Measurements from ENCODE around the gene PAPLN. TPM values are rescaled to one million over a fixed set of nuclear protein-coding genes. Genes with fewer than 3 reads are reported as not detected.

The PAPLN gene
- total RNA-seq, 2 donors from 2014 or later = 9.4 to 19.4 TPM

DNA sequence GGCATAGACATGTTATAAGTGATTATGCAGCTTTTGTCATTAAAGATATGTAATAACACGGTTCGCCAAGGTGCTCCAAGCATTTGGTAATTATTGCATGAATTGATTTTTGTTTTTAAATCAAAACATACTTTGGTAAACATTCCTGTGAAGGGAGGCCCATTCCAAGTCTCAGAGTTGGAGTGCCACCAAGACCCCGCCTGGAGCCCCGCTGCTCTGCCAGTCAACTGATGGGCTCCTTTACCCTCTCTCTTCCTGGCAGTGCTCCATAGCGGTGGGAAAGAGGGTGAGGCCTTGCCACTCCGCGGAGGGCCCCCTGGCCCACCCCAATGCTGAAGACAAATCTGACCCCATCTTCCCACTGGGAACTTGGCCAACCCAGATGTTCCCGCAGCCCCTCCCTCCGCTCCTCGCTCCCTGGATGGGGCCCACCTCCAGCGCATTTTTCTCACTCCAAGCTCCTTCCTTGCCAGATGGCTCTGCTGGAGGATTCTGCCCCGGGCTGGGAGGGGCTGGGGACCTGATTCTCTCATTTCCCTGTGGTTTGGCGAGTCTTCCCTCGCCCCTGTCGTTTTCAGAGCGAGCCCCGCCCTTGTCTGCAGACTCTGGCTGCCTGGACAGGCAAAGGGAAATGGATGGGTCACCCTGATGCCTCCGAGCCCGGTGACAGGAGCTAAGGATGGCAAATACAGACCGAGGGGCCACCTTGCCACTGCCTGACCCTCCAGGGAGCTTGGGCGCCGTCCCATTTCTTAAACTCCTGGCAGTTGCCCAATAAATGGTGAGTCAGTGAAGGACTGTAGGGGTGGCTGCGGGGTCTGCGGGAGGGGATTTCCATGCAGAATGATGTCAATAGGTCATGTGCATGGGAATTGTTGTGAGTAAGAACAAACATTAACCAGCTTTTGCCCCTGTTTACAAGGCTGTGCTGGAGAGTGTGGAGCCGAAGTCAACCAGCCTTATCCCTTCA is 9.2 kb upstream of the PAPLN start:
- intact Hi-C loops (cut with DNase I) = no loop called here
- peak; percentile 90 for DNase-seq (ENCODE audit: low spot score)

GRCh38 chr14:73230051-73230450 is 7.3 kb upstream of the PAPLN start:
- no peak for DNase-seq (ENCODE audit: low spot score)
- intact Hi-C loops (cut with DNase I) = no loop called here

DNA sequence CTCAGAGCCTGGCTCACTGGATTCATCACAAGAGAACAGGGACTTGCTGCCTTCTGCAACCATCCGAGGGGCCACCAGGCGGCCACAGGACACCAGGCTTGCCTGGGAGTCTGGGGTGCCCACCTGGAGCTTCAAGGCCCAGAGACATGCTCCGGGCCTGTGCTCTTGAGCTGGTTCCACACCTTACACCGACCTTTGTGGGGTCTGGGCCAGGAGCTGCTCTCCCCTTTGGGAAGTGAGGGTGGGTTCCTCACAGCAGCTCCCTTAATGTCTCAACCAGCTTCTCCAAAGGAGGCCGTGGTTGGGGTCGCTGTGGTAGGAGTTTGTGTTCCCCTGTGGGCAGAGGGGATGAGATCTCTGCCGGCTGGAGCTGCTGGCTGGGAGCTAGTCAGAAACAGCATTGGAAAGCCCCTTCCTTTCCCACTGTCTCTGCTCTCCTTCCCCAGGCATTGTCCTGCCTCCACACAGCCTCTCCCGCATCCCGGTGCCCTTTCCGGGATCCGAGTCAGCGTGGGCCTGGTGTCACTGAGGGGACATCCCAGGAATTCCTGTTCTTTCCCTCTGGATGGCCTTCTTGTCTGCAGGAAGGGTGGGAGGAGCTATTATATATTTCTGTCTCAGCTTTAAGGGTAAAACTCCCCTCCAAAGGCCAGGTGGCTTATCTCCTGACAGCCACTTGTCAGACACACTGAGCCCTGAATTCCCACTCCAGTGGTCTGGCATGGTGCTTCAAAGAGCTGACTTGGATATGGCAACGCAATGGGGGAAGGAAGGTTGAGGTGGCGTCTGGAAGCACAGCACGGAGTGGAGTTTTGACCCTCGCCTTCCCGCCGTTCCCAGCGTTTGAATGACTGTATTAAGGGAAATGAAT is 5.1 kb upstream of the PAPLN start:
- DNase-seq (ENCODE audit: low spot score) = no peak
- intact Hi-C loops (cut with DNase I) = no loop called here

DNA sequence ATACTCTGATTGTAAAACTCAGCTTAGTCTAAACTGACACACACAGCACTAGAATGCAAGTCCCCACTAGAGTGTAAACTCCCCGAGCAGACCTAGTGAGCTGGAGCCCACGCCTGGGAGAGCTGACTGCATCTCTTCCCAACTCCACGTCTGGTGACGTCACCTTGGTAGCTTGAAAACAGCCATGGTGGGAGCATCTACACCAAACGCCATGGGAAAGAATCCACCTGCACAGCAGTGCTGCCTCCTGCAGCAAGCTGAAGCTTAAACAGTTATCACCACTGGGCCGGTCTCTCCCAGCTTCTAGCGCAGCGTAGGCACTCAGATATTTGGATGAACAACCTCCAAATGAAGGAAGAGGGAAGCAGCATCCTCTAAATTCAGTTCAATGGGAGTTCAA is 4.3 kb upstream of the PAPLN start:
- intact Hi-C loops (cut with DNase I) = no loop called here
- DNase-seq (ENCODE audit: low spot score) = no peak

DNA sequence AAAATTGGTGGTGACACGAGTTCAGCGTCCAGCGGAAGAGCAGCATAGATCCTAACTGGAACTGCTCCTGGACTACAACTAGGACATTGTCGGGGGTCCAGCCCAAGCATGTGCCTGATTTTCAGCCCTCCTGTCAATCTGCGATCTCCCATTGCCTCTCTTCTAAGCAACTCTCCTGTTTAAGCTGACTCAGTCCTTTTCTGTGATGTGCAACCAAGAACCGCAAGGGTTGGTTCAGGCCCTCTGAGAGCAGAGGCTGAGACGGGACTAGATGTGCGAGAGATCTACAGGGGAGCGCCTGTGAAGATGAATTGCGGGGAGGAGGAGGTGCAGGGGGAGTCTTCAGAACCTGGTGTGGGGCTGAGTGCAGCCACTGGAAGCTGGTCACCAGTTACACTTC is 3.7 kb upstream of the PAPLN start:
- intact Hi-C loops (cut with DNase I) = no loop called here
- DNase-seq (ENCODE audit: low spot score) = no peak

DNA sequence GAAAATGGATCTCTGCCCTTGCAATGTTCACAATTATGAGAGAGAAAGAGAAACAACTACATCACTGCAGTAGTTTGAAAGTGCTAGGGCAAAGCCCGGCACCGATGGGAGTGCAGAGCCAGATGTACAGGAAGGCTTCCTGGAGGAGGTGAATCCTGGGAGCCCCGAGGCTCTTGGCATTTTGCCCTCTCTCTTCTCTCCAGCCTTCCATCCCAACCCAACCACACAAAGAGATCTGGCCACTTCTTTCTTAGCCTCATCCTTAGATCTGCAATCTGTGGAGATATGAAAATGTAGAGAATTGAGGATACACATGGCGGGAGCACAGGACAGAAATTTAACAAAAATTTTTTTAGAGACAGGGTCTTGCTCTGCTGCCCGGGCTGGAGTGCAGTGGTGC is 3.3 kb upstream of the PAPLN start:
- DNase-seq (ENCODE audit: low spot score) = no peak
- intact Hi-C loops (cut with DNase I) = no loop called here

- DNase-seq (ENCODE audit: low spot score) = no peak
- intact Hi-C loops (cut with DNase I) = no loop called here
Observed at GRCh38 chr14:73234586-73235394, 2.5 kb upstream of the PAPLN start.

DNA sequence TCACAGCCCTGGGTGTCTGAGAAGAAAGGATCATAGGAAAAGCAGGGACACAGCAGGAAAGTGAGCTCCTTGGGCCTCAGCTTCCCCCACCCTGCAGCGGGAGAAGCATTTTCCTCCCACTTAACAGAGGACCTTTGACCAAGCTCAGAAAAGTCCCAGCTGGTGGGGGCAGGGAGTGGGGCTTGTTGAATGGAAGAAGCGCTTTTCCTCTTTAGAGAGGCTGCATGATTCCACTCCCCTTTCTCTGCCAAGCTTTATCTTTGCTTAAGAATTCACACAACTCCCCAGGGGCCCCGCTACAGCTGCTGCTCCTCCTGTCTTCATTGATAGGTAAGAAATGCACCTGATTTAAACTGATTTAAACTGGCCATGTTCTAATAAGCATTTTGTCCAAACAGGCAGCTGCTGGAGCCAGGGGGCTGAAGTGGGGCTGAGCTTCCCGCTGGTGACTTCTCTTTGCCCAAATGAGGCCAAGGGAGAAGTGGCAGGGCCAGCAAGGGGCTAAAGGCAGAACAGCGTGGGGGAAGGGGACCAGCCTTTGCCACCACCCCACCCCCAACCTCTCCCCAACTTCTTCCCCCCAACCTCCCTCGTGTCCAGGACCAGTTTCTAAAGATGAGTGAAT is 1.7 kb upstream of the PAPLN start:
- intact Hi-C loops (cut with DNase I) = no loop called here
- DNase-seq (ENCODE audit: low spot score) = no peak

DNA sequence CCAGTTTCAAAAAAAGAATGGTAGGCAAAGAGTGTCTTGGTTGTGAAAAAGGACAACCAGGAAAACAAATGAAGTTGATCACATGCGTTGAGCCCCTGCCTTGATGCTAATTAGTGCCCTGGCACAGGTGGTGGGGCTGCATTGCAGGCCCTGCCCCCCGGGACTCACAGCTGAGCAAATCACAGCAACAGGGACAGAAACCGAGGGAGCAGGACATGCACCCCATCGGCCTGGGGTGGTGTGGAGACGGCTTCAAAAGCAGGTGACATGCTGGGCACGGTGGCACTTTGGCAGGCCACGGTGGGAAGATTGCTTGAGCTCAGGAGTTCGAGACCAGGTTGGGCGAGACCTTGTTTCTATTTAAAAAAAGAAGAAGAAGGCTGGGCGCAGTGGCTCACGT is 1.1 kb upstream of the PAPLN start:
- DNase-seq (ENCODE audit: low spot score) = no peak
- intact Hi-C loops (cut with DNase I) = no loop called here

DNA sequence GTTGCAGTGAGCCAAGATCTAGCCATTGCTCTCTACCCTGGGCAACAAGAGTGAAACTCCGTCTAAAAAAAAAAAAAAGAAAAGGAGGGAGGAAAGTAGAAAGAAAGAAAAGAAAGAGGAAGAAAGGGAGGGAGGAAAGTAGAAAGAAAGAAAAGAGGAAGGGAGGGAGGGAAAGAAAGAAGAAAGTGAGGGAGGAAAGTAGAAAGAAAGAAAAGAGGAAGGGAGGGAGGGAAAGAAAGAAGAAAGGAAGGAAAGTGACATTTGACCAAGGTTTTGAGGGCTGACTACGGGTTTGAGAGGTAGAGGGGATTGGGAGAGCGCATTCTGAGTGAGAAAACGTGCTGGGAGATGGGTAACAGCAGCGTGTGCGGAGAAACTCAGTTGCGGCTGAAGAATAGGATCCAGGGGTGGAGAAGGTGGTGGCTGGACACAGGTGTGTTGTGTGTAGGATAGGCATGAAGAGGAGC is 521 bp upstream of the PAPLN start:
- intact Hi-C loops (cut with DNase I) = no loop called here
- DNase-seq (ENCODE audit: low spot score) = no peak

DNA sequence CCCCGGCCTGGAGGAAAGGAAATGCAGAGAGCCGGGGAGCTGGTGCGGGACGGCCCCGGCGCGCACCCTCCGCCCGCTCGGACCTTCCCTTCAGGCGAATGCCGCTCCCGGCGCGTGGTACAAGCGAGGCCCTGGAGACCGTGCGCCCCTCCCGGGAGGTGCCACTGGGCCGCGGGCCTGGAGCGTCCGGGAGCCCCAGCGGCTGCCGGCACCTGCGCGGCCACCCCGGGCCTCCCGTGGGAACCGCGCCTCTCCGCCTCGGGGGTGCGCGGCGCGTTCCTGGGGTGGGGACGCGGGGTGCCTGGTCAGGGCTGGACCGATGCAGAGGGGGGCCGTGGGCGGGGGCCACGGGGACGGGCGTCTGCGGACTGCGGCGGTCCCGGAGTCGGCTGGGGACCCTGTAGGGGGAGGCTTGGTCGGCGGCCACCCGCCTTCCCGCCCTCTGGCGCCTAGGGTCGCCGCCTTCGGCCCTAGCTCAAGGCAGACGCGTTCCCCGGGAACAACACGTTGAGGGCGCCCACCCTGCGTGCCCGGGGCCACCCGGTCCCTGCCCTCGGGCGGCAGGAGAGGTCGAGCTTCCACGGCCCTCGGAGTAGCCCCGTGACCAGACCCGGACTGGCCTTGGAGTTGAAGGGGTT is 599 bp downstream of the PAPLN start:
- DNase-seq (ENCODE audit: low spot score) = peak; percentile 79
- intact Hi-C loops (cut with DNase I) = no loop called here

DNA sequence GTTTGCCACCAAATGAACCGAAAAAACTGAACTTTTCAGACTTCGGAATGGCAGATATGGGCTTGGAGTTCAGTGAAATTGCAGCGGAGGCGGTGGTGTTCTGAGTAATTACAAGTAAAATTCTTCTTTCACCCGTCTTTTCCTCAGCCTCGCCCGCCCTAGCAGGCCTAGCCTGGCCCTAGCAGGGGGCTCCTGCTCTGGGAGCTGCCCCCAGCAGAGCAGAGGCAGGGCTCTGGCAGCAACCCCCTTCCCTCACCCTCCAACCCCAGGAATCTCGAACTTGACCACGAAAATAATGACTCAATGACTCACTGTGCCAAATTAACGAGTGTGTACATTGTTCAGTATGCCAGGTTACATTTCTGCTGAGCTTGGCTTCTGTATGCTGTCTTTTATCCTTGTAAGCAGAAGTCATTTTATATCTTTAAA is 1.1 kb downstream of the PAPLN start:
- intact Hi-C loops (cut with DNase I) = no loop called here
- DNase-seq (ENCODE audit: low spot score) = peak; percentile 68

DNA sequence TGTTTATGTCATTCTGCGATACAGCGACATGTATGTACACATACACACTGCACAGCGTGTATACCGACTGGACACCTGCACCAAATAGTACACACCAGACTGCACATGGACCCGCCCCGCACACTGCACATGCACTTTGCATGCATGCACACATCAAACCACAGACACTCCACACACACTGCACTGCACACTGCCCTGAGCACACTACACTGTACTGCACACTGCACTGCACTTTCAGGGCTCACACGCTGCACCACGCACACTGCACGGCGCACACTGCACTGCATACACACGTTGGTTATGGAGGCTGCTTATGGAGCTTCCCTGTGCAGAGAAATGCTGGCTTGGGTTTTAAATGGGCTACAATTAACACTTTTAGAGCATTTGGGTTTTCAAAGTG is 1.6 kb downstream of the PAPLN start:
- peak; percentile 69 for DNase-seq (ENCODE audit: low spot score)
- intact Hi-C loops (cut with DNase I) = no loop called here

DNA sequence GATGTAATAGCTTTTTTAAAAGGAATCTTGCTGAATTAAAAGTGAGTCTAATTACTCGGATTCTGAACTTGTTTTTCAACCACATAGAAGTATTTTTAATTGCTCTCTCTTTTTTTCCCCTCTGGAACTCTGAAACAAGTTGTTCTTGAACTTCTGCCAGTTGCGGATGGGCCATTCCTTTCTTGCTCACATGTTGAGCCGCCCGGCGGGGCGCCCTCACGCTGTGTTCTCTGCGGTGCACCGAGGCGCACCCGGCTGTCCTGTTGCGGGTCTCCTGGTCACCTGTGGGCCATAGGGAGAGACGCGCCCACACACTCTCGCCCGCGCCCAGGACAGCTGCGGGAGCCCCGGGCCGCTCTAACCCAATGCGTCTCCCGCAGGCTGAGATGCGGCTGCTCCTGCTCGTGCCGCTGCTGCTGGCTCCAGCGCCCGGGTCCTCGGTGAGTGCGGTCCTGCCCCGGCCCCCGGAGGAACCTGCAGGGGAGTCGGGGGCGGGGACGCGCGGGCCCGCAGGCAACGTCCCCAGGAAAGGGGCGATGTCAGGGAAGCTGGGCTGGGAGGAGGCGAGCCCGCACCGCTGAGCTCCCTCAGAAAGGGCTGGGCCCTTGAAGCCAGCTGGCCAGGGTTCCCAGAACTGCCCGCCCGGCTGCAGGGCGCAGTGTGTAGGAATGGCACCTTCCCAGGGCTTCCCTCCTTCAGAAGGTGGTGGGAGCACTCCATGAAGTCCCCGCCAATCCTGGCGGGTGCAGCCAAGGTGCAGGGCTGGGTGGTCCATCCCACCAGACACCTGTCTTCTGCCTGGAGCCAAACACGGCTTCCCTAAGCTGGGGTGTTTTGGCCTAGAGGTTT is 2.3 kb downstream of the PAPLN start:
- intact Hi-C loops (cut with DNase I) = no loop called here
- peak; percentile 83 for DNase-seq (ENCODE audit: low spot score)

- intact Hi-C loops (cut with DNase I) = no loop called here
- peak; percentile 80 for DNase-seq (ENCODE audit: low spot score)
Observed at GRCh38 chr14:73240816-73241480, 3.6 kb downstream of the PAPLN start.

DNA sequence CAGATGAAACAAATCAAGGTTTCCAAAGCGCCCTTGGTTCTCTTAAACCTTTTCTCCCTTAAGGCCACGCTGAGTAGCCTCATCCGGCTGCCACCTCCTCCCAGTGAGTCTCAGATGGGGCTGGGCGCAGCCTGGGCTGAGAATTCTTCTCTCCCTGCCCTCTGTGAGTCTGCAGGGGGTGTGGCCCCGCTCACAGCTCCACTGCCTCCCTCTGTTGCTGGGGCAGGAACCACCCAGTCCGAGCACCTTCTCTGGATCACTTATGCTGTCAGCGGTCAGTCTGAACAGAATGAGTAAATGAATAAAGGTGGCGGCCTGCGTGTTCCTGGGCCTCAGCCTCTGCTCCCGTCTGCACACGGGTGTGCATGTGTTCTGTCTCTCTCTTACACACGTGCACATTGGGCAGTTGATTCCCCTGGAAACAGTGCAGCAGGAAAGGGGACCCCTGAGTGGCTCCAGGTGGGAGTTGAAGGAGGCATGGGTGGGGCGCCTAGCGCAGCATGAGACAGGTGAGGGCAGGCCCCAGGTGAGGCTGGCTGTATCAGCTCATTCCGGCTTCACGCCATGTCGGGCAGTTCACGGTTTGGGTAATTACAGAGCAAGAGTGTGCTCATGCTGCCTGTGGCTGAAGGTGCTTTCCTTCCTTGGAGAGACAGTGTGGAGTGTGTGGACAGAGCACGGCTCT is 4.3 kb downstream of the PAPLN start:
- peak; percentile 68 for DNase-seq (ENCODE audit: low spot score)

More for the DNA sequence above, 4.3 kb downstream of the PAPLN start:
- intact Hi-C loops (cut with DNase I) = no loop called here

Measured in posterior vena cava (tissue), 2 donors.